Heart left ventricle (tissue), 13 donors: ENCODE data around the gene GPR39.

Experiments
- POLR2A ChIP-seq, 2 donors: fragments of 450-650 bp; IDR thresholded peaks; one replicate each; pipeline ENCODE4 v1.6.1; 2017; ENCODE audit warnings: antibody characterized with exemption in 2 of 2, mild to moderate bottlenecking in 2 of 2, moderate library complexity in 2 of 2
- TF ChIP-seq, protein P1 (sequence below), 12 donors: fragments of 200-600 bp; sonication (generic) in 4 of 12; IDR thresholded peaks; one replicate each; pipeline versions ENCODE4 v1.5.0 to v1.8.0; 2018 to 2022; ENCODE audit warnings: antibody characterized with exemption in 12 of 12, mild to moderate bottlenecking in 5 of 12
- donor health status: ischemic (EF 13 %, LVEDD 7.1; RV severe dilation, severe dysfunction).
- donor health status: DM: no; HTN: yes; CAD: no.
- donor health status: DM: no; HTN: no; CAD: no.
- donor health status: ischemic (EF 25% LVEDD 6.9; RV normal size, moderate dysfunction).
- donor health status: ischemic (EF 25% LVEDD 5.7; RV mildly dilated, moderate dysfunction).
- donor health status: ischemic (EF 35%, LVEDD 5.7; RV mildly dilated, moderate dysfunction).
- donor health status: nonischemic (EF 11% LVEDD 7.7; RV severe dilation, severe dysfunction).
- donor health status: DM: yes; HTN: yes; CAD: no.
- donor health status: PGD.
- donor health status: ischemic (EF 29% LVEDD 5.4; RV normal size, mild dysfunction).
- donor health status: nonischemic (EF 23%, LVEDD 6.1; RV moderate dilation, normal function).

DNA sequence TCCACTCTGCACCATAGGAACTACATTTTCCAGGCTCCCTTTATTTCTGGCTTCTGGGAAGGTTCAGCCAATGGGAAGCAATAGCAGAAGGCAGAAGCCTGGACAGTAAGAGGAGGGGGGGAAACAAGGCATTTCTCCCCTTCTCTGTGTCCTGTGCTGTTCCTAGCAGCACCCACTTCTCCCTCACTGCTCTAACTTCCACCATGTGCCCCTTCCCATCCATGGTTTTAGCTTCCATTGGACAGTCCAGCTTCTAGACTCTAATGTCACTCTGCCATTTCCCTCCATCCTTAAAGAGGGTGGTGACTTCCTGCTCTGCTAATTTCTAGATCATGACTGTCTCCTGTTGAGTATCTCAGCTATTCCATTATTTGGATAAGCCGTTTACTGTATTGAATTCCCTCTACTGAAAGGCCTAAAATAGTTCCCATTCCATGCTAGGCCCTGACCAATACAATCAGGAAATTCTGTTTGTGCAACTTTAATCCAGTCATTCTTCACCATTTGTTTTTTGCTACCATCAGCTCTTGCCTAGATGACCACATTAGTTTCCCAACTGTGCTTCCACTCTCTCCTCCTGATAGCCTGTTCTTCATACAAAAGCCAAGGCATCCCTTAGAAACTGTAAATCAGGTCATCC, 274.2 kb downstream of the GPR39 start:
- TF ChIP-seq, protein P1, sequence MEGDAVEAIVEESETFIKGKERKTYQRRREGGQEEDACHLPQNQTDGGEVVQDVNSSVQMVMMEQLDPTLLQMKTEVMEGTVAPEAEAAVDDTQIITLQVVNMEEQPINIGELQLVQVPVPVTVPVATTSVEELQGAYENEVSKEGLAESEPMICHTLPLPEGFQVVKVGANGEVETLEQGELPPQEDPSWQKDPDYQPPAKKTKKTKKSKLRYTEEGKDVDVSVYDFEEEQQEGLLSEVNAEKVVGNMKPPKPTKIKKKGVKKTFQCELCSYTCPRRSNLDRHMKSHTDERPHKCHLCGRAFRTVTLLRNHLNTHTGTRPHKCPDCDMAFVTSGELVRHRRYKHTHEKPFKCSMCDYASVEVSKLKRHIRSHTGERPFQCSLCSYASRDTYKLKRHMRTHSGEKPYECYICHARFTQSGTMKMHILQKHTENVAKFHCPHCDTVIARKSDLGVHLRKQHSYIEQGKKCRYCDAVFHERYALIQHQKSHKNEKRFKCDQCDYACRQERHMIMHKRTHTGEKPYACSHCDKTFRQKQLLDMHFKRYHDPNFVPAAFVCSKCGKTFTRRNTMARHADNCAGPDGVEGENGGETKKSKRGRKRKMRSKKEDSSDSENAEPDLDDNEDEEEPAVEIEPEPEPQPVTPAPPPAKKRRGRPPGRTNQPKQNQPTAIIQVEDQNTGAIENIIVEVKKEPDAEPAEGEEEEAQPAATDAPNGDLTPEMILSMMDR (IDR thresholded peaks at IDR 0.05): no peak
- no peak for TF ChIP-seq POLR2A (IDR thresholded peaks at IDR 0.05)
